GM18498 (cell line): Measurements from ENCODE around the gene SCGB1A1.

Experiments used
- ATAC-seq: cut with Tn5 transposase; IDR thresholded peaks from one replicate; pipeline ENCODE4 v1.9.1; 2021; ENCODE audit warnings: mild to moderate bottlenecking, moderate library complexity; ENCODE audit not compliant: unreplicated experiment

The SCGB1A1 gene

GRCh38 chr11:62398011-62398994 lies 20.5 kb upstream of the SCGB1A1 start:
- ATAC-seq = no peak

GRCh38 chr11:62399172-62399877 lies 19.5 kb upstream of the SCGB1A1 start:
- no peak for ATAC-seq

- no peak for ATAC-seq
These were observed 19.0 kb upstream of the SCGB1A1 start for GRCh38 chr11:62399878-62400266.

- no peak for ATAC-seq
These were observed 18.6 kb upstream of the SCGB1A1 start for GRCh38 chr11:62400281-62400680.

GRCh38 chr11:62400760-62401159 lies 18.1 kb upstream of the SCGB1A1 start:
- no peak for ATAC-seq

- no peak for ATAC-seq
These were observed 17.5 kb upstream of the SCGB1A1 start for GRCh38 chr11:62401356-62401755.

GRCh38 chr11:62401811-62402210 lies 17.0 kb upstream of the SCGB1A1 start:
- no peak for ATAC-seq

- ATAC-seq = no peak
These were observed 16.4 kb upstream of the SCGB1A1 start for GRCh38 chr11:62402226-62402959.

GRCh38 chr11:62402960-62403730 lies 15.7 kb upstream of the SCGB1A1 start:
- no peak for ATAC-seq

GRCh38 chr11:62404435-62404834 lies 14.4 kb upstream of the SCGB1A1 start:
- no peak for ATAC-seq

GRCh38 chr11:62404901-62405300 lies 13.9 kb upstream of the SCGB1A1 start:
- no peak for ATAC-seq

GRCh38 chr11:62406034-62406433 lies 12.8 kb upstream of the SCGB1A1 start:
- no peak for ATAC-seq

GRCh38 chr11:62409831-62410230 lies 9.0 kb upstream of the SCGB1A1 start:
- no peak for ATAC-seq

GRCh38 chr11:62410972-62411371 lies 7.9 kb upstream of the SCGB1A1 start:
- no peak for ATAC-seq

GRCh38 chr11:62411524-62411923 lies 7.3 kb upstream of the SCGB1A1 start:
- no peak for ATAC-seq

- ATAC-seq = no peak
These were observed 5.7 kb upstream of the SCGB1A1 start for GRCh38 chr11:62413060-62413696.

GRCh38 chr11:62416596-62416995 lies 2.2 kb upstream of the SCGB1A1 start:
- no peak for ATAC-seq

- ATAC-seq = no peak
These were observed 697 bp upstream of the SCGB1A1 start for GRCh38 chr11:62418136-62418535.

GRCh38 chr11:62419314-62419929 lies 589 bp downstream of the SCGB1A1 start:
- ATAC-seq = no peak

GRCh38 chr11:62419943-62420342 lies 1.1 kb downstream of the SCGB1A1 start:
- ATAC-seq = no peak
